ENCODE data around the gene C1QTNF9B. TPM values are rescaled to one million over a fixed set of nuclear protein-coding genes. Genes with fewer than 3 reads are reported as not detected.

The C1QTNF9B gene
- total RNA-seq, 6 donors from 2014 or later, result not detected

DNA sequence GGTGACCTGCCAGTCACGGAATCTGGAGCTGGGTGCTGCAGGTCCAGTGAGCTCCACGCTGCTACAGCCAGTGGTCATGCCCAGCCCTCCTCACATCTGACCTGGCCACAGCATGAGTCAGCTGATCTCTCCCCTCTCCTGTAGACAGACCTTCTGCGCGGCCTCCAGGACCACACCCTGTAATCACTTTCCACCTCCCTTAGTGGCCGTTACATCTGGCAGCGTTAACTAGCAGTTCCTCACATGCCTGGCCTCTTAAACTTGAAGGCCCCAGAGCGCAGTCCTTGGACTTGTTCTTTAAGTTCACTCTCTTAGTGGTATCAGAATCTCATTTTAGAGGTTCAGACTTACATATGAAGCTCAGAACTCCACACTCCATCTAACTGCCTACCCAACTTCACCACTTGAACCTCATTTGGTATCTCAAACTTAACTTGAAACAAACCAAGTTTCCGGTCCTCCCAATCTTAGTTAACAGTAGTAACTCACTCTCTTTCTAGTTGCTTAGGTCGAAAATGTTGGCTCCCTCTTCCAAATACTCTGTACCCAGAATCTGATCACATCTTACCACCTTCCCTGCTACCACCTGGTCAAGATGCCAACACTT lies 30.8 kb downstream of the C1QTNF9B start:
- Histone ChIP-seq H3K4me3 (no peak overlapping the region), H3K9me3 (no peaks in the 10 kb centered on the region), H3K27ac (peak overlapping the region in 1 of 4 donors; percentile 35), H3K27me3 (no peaks in the 10 kb centered on the region), H3K36me3 (no peaks in the 10 kb centered on the region), H3K4me1 (peaks cover 6 to 19% (median 15%) of the 10 kb centered on the region in 4 donors)
- no peak for DNase-seq
- TF ChIP-seq POLR2AphosphoS5 (IDR thresholded peaks at IDR 0.05) (no peak), EP300 (IDR thresholded peaks at IDR 0.05) (no peak), POLR2A (IDR thresholded peaks at IDR 0.05) (no peak)
- TF ChIP-seq, protein P1, sequence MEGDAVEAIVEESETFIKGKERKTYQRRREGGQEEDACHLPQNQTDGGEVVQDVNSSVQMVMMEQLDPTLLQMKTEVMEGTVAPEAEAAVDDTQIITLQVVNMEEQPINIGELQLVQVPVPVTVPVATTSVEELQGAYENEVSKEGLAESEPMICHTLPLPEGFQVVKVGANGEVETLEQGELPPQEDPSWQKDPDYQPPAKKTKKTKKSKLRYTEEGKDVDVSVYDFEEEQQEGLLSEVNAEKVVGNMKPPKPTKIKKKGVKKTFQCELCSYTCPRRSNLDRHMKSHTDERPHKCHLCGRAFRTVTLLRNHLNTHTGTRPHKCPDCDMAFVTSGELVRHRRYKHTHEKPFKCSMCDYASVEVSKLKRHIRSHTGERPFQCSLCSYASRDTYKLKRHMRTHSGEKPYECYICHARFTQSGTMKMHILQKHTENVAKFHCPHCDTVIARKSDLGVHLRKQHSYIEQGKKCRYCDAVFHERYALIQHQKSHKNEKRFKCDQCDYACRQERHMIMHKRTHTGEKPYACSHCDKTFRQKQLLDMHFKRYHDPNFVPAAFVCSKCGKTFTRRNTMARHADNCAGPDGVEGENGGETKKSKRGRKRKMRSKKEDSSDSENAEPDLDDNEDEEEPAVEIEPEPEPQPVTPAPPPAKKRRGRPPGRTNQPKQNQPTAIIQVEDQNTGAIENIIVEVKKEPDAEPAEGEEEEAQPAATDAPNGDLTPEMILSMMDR (IDR thresholded peaks at IDR 0.05), result no peak
- ATAC-seq (ENCODE audit: low FRiP score in 2 of 2), result peak in 1 of 2 donors; percentile 57
- WGBS, 2 donors, result 90 to 91% methylated on average over 9 of the region's 9 CpGs

GRCh38 chr13:23865906-23866305 lies 31.4 kb downstream of the C1QTNF9B start:
- Histone ChIP-seq H3K27me3 (no peaks in the 10 kb centered on the region), H3K36me3 (no peaks in the 10 kb centered on the region), H3K9me3 (no peaks in the 10 kb centered on the region), H3K4me3 (no peak overlapping the region), H3K4me1 (peaks cover 5 to 19% (median 15%) of the 10 kb centered on the region in 4 donors), H3K27ac (no peak overlapping the region)
- no peak for ATAC-seq (ENCODE audit: low FRiP score in 2 of 2)
- TF ChIP-seq EP300 (IDR thresholded peaks at IDR 0.05) (no peak), POLR2A (IDR thresholded peaks at IDR 0.05) (no peak), POLR2AphosphoS5 (IDR thresholded peaks at IDR 0.05) (no peak)
- TF ChIP-seq, protein P1 (IDR thresholded peaks at IDR 0.05), result no peak
- DNase-seq, result no peak
- 94 to 95% methylated on average over 7 of the region's 7 CpGs for WGBS, 2 donors

DNA sequence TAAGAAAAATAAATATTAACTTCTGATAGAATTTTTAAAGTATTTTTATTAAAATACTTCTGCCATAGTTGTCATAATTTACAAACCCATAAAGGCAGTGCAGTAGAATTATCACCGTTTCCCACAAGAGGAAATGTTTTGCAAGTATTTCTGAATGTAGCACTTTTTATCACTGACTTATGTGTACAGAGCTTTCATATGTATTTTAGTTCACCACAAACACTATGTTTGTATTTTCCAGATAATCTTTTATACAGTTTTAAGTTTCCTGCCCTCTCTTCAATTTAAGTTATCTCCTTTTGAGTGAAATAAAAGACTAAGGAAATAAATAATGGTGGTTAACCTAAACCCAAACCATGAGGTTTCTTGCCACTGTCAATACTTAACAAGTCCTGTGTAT lies 32.3 kb downstream of the C1QTNF9B start:
- no peak overlapping the region for H3K27ac ChIP-seq
- H3K4me1 ChIP-seq, result peaks cover 0 to 15% (median 9%) of the 10 kb centered on the region in 4 donors
- DNase-seq (no peak), ATAC-seq (ENCODE audit: low FRiP score in 2 of 2) (no peak)
- TF ChIP-seq EP300 (IDR thresholded peaks at IDR 0.05), result no peak
- no peak for TF ChIP-seq POLR2AphosphoS5 (IDR thresholded peaks at IDR 0.05)
- TF ChIP-seq, protein P1 (IDR thresholded peaks at IDR 0.05), result no peak
- no peaks in the 10 kb centered on the region for H3K9me3 ChIP-seq
- H3K27me3 ChIP-seq, result no peaks in the 10 kb centered on the region
- H3K36me3 ChIP-seq, result no peaks in the 10 kb centered on the region
- no peak overlapping the region for H3K4me3 ChIP-seq
- WGBS, 2 donors, result 50 to 60% methylated on average over 1 of the region's 1 CpG

DNA sequence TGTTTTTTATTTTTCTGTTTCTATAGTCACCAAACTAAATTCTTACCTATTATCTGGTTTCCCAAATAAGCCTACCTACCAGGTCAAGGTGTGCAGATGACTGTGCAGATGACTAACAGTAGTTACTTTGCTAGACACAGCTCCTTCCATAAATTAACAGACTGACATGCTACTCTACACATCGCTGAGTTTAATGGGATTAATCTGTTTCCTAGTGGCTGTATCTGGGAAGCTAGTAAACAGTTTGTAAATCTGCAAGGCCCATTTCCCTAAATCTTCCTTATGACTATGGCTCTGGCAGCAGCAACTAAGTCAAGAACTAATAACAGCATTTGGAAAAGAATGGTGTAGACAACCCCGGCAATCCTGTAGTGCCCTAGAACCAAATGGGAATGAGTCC lies 36.0 kb downstream of the C1QTNF9B start:
- H3K27me3 ChIP-seq, result no peaks in the 10 kb centered on the region
- no peak overlapping the region for H3K27ac ChIP-seq
- no peak overlapping the region for H3K4me3 ChIP-seq
- TF ChIP-seq EP300 (IDR thresholded peaks at IDR 0.05), result no peak
- 89 to 100% methylated on average over 2 of the region's 2 CpGs for WGBS, 2 donors
- H3K9me3 ChIP-seq, result no peaks in the 10 kb centered on the region
- DNase-seq (no peak), ATAC-seq (ENCODE audit: low FRiP score in 2 of 2) (no peak)
- H3K4me1 ChIP-seq, result peaks cover 0 to 9% (median under 1%) of the 10 kb centered on the region in 4 donors
- no peaks in the 10 kb centered on the region for H3K36me3 ChIP-seq

- TF ChIP-seq, protein P1 (IDR thresholded peaks at IDR 0.05), result no peak
- TF ChIP-seq POLR2A (IDR thresholded peaks at IDR 0.05) (no peak), POLR2AphosphoS5 (IDR thresholded peaks at IDR 0.05) (no peak), EP300 (IDR thresholded peaks at IDR 0.05) (no peak)
Observed at GRCh38 chr13:23859904-23860303, 37.4 kb downstream of the C1QTNF9B start.

More at GRCh38 chr13:23859904-23860303, 37.4 kb downstream of the C1QTNF9B start:
- peaks cover 0 to 9% (median 0%) of the 10 kb centered on the region in 4 donors for H3K4me1 ChIP-seq
- ATAC-seq (ENCODE audit: low FRiP score in 2 of 2) (no peak), DNase-seq (no peak)
- peak overlapping the region in 1 of 4 donors; percentile 32 for H3K27ac ChIP-seq
- H3K27me3 ChIP-seq, result no peaks in the 10 kb centered on the region
- 83 to 91% methylated on average over 2 of the region's 2 CpGs for WGBS, 2 donors
- peaks cover 0 to 5% (median 0%) of the 10 kb centered on the region in 4 donors for H3K36me3 ChIP-seq
- no peaks in the 10 kb centered on the region for H3K9me3 ChIP-seq
- no peak overlapping the region for H3K4me3 ChIP-seq

All from upper lobe of left lung (tissue), 6 donors.